ENCODE results near the gene RALA.
"Not testable (repeated sequence)": the region's sequence is repeated elsewhere in the genome, so short reads cannot be mapped to it uniquely, and the experiment has no call there.

Gene RALA

GRCh38 chr7:39644170-39644569 lies 20.8 kb downstream of the RALA start:
- in situ Hi-C loops (cut with HindIII; ENCODE audit: low sequenced_read_pairs) = no loop called here

- in situ Hi-C loops (cut with HindIII; ENCODE audit: low sequenced_read_pairs) = loop anchor here (5.0 kb wide), 1 partner anchor 37 kb away; no protein-coding TSS in a partner anchor
Observed at GRCh38 chr7:39645482-39646407, 22.4 kb downstream of the RALA start.

GRCh38 chr7:39647816-39648215 lies 24.4 kb downstream of the RALA start:
- in situ Hi-C loops (cut with HindIII; ENCODE audit: low sequenced_read_pairs) = loop anchor here (5.0 kb wide), 1 partner anchor 34 kb away; no protein-coding TSS in a partner anchor

- in situ Hi-C loops (cut with HindIII; ENCODE audit: low sequenced_read_pairs) = no loop called here
Observed at GRCh38 chr7:39650676-39651075, 27.3 kb downstream of the RALA start.

GRCh38 chr7:39651265-39651664 lies 27.9 kb downstream of the RALA start:
- in situ Hi-C loops (cut with HindIII; ENCODE audit: low sequenced_read_pairs) = no loop called here

GRCh38 chr7:39656415-39656814 lies 33.0 kb downstream of the RALA start:
- in situ Hi-C loops (cut with HindIII; ENCODE audit: low sequenced_read_pairs) = no loop called here

GRCh38 chr7:39659356-39660013 lies 36.1 kb downstream of the RALA start:
- in situ Hi-C loops (cut with HindIII; ENCODE audit: low sequenced_read_pairs) = no loop called here

- in situ Hi-C loops (cut with HindIII; ENCODE audit: low sequenced_read_pairs) = no loop called here
Observed at GRCh38 chr7:39661960-39662359, 38.6 kb downstream of the RALA start.

- in situ Hi-C loops (cut with HindIII; ENCODE audit: low sequenced_read_pairs) = no loop called here
Observed at GRCh38 chr7:39663263-39663662, 39.9 kb downstream of the RALA start.

GRCh38 chr7:39664057-39664456 lies 40.7 kb downstream of the RALA start:
- in situ Hi-C loops (cut with HindIII; ENCODE audit: low sequenced_read_pairs) = no loop called here

- in situ Hi-C loops (cut with HindIII; ENCODE audit: low sequenced_read_pairs) = no loop called here
Observed at GRCh38 chr7:39664585-39664984, 41.2 kb downstream of the RALA start.

- in situ Hi-C loops (cut with HindIII; ENCODE audit: low sequenced_read_pairs) = no loop called here
Observed at GRCh38 chr7:39666562-39666961, 43.2 kb downstream of the RALA start.

GRCh38 chr7:39667341-39667923 lies 44.1 kb downstream of the RALA start:
- in situ Hi-C loops (cut with HindIII; ENCODE audit: low sequenced_read_pairs) = no loop called here

GRCh38 chr7:39668280-39668679 lies 44.9 kb downstream of the RALA start:
- in situ Hi-C loops (cut with HindIII; ENCODE audit: low sequenced_read_pairs) = not testable (repeated sequence)

- in situ Hi-C loops (cut with HindIII; ENCODE audit: low sequenced_read_pairs) = no loop called here
Observed at GRCh38 chr7:39670052-39670451, 46.7 kb downstream of the RALA start.

GRCh38 chr7:39670934-39671333 lies 47.6 kb downstream of the RALA start:
- in situ Hi-C loops (cut with HindIII; ENCODE audit: low sequenced_read_pairs) = no loop called here

GRCh38 chr7:39672176-39672575 lies 48.8 kb downstream of the RALA start:
- in situ Hi-C loops (cut with HindIII; ENCODE audit: low sequenced_read_pairs) = no loop called here

GRCh38 chr7:39673868-39674267 lies 50.5 kb downstream of the RALA start:
- in situ Hi-C loops (cut with HindIII; ENCODE audit: low sequenced_read_pairs) = no loop called here

- in situ Hi-C loops (cut with HindIII; ENCODE audit: low sequenced_read_pairs) = no loop called here
Observed at GRCh38 chr7:39674406-39674805, 51.0 kb downstream of the RALA start.

- in situ Hi-C loops (cut with HindIII; ENCODE audit: low sequenced_read_pairs) = no loop called here
Observed at GRCh38 chr7:39676346-39676745, 53.0 kb downstream of the RALA start.

GRCh38 chr7:39678930-39679709 lies 55.7 kb downstream of the RALA start:
- in situ Hi-C loops (cut with HindIII; ENCODE audit: low sequenced_read_pairs) = no loop called here

Measured in DLD1 (cell line).